K562 (cell line): ENCODE results near the gene HOXC4. TPM values are rescaled to one million over a fixed set of nuclear protein-coding genes. Genes with fewer than 3 reads are reported as not detected.

Experiments
- ATAC-seq: fragments of 200-7000 bp; cut with Tn5 transposase; 3 replicates; pipeline ENCODE4 v1.9.1; 2020; ENCODE audit warnings: moderate library complexity
- BruUV-seq: library from RNA; stranded (reverse); fragments of 400-500 nt; replicated peaks from 2 replicates; lab custom pipeline; 2021; lab: Mats Ljungman, UMichigan
- CTCF ChIA-PET: fragments of 300-600 bp; formaldehyde crosslinking; extraction: SDS; loops from one replicate; lab custom pipeline; 2021; ENCODE audit warnings: low intra/inter-chr PET ratio; lab: Yijun Ruan, JAX
- POLR2A ChIA-PET: fragments of 300-600, 350-650 bp; sonication (Branson Sonifier 250); formaldehyde crosslinking; extraction: SDS; loops from one replicate; lab custom pipeline; 2021; ENCODE audit warnings: antibody characterized with exemption, inconsistent platforms; lab: Yijun Ruan, JAX
- DNase-seq, 4 experiments: peaks; one replicate each; pipeline versions ENCODE4 v3.0.0 to v3.0.0-alpha.2; 2011 to 2018; ENCODE audit warnings: low spot score in 3 of 4, mixed read lengths in 3 of 4; ENCODE audit errors: extremely low read depth in 1 of 4
- FAIRE-seq: peaks from 2 replicates; lab custom pipeline; 2011; peaks lifted over from hg19 to GRCh38; lab: Jason Lieb, UNC
- H2AFZ ChIP-seq: 2 replicates; pipeline ENCODE4 v1.6.0; 2011; ENCODE audit warnings: low read depth, low read length, control low read depth, inconsistent platforms
- H3K27ac ChIP-seq: fragments of 200-600 bp; 3 replicates; pipeline ENCODE4 v1.8.0; 2011; ENCODE audit warnings: low read depth, mild to moderate bottlenecking, control low read depth, inconsistent platforms, low read length, moderate library complexity, mixed read lengths; ENCODE audit errors: extremely low read depth
- H3K27me3 ChIP-seq, 2 experiments: fragments of 300-600 bp in 1 of 2; 2 replicates in 1 of 2; 3 replicates in 1 of 2; pipeline versions ENCODE4 v1.6.0 to v1.8.0; 2011; ENCODE audit warnings: inconsistent platforms in 2 of 2, low read length in 2 of 2, mild to moderate bottlenecking in 1 of 2, mixed read lengths in 1 of 2, moderate library complexity in 1 of 2; ENCODE audit not compliant: control insufficient read depth in 2 of 2, insufficient read depth in 2 of 2
- H3K36me3 ChIP-seq: fragments of 300-600 bp; 3 replicates; pipeline ENCODE4 v1.8.0; 2011; ENCODE audit warnings: mild to moderate bottlenecking, low read length, inconsistent platforms; ENCODE audit not compliant: control insufficient read depth, insufficient read depth
- H3K4me1 ChIP-seq, 2 experiments: fragments of 200-600 bp in 1 of 2; replicated peaks in 1 of 2; 2 replicates in 1 of 2; 3 replicates in 1 of 2; pipeline versions ENCODE4 v1.5.1 to v1.8.0; 2011; ENCODE audit warnings: inconsistent platforms in 2 of 2, low read length in 2 of 2, mild to moderate bottlenecking in 1 of 2, mixed read lengths in 1 of 2, moderate library complexity in 1 of 2; ENCODE audit not compliant: control insufficient read depth in 2 of 2, insufficient read depth in 2 of 2
- H3K4me2 ChIP-seq: 2 replicates; pipeline ENCODE4 v1.6.1; 2011; ENCODE audit warnings: low read length, control low read depth, inconsistent platforms, mixed read lengths; ENCODE audit not compliant: insufficient read depth
- H3K4me3 ChIP-seq: fragments of 200-600 bp; sonication (generic), shearing (Covaris generic); 2 replicates; pipeline ENCODE4 v1.5.1; 2016; ENCODE audit warnings: control low read depth, inconsistent platforms
- H3K79me2 ChIP-seq: fragments of 200-600 bp; 3 replicates; pipeline ENCODE4 v1.8.0; 2011; ENCODE audit warnings: low read length, inconsistent platforms; ENCODE audit not compliant: control insufficient read depth, insufficient read depth
- H3K9ac ChIP-seq, 2 experiments: 2 replicates each; pipeline versions ENCODE4 v1.6.0 to v1.6.1; 2011; ENCODE audit warnings: low read depth in 2 of 2, low read length in 2 of 2, control low read depth in 1 of 2, inconsistent platforms in 1 of 2, mild to moderate bottlenecking in 1 of 2, mixed read lengths in 1 of 2; ENCODE audit not compliant: insufficient read depth in 1 of 2
- H3K9me1 ChIP-seq: one replicate; pipeline ENCODE4 v1.6.0; 2011; ENCODE audit warnings: inconsistent platforms, mild to moderate bottlenecking, low read length, moderate library complexity; ENCODE audit not compliant: control insufficient read depth, insufficient read depth
- H3K9me3 ChIP-seq: replicated peaks from 2 replicates; pipeline ENCODE4 v1.5.1; 2011; ENCODE audit warnings: low read depth, low read length, inconsistent platforms; ENCODE audit not compliant: control insufficient read depth, insufficient read depth
- H4K20me1 ChIP-seq: replicated peaks from 2 replicates; pipeline ENCODE4 v1.6.1; 2011; ENCODE audit warnings: low read length, inconsistent platforms, mixed read lengths; ENCODE audit not compliant: control insufficient read depth, insufficient read depth
- CHD2 ChIP-seq: IDR thresholded peaks from 2 replicates; pipeline ENCODE4 v1.6.1; 2011; ENCODE audit warnings: low read depth, low read length
- IFI16 ChIP-seq: fragments of 250-450 bp; sonication (Bioruptor Pico); IDR thresholded peaks from 2 replicates; pipeline ENCODE4 v2.1.2; 2022; ENCODE audit warnings: mild to moderate bottlenecking, inconsistent platforms
- ILK ChIP-seq: fragments of 450-650 bp; IDR thresholded peaks from 2 replicates; pipeline ENCODE4 v1.6.1; 2016; ENCODE audit warnings: missing genetic modification characterization, low read depth, mild to moderate bottlenecking, missing compliant biosample characterization, moderate library complexity, borderline replicate concordance
- KDM2B ChIP-seq: fragments of 250-450 bp; sonication (Bioruptor Pico); IDR thresholded peaks from 2 replicates; pipeline ENCODE4 v1.8.0; 2021; ENCODE audit warnings: mild to moderate bottlenecking, moderate library complexity
- NFATC3 ChIP-seq: fragments of 450-650 bp; IDR thresholded peaks from 2 replicates; pipeline ENCODE4 v1.6.1; 2017; ENCODE audit warnings: mild to moderate bottlenecking
- NR2C1 ChIP-seq, 2 experiments: fragments of 450-650 bp; IDR thresholded peaks; 2 replicates each; pipeline ENCODE4 v1.6.1; 2017; ENCODE audit warnings: mild to moderate bottlenecking in 2 of 2, antibody characterized with exemption in 1 of 2, inconsistent platforms in 1 of 2, missing compliant biosample characterization in 1 of 2, missing genetic modification characterization in 1 of 2
- NUFIP1 ChIP-seq: fragments of 450-650 bp; IDR thresholded peaks from 2 replicates; pipeline ENCODE4 v1.6.1; 2018; ENCODE audit not compliant: partially characterized antibody
- RBM17 ChIP-seq: fragments of 200-400 bp; formaldehyde crosslinking; IDR thresholded peaks from 2 replicates; pipeline ENCODE4 v1.6.1; 2017; ENCODE audit warnings: low read depth, mild to moderate bottlenecking, low read length, borderline replicate concordance
- TEAD2 ChIP-seq: fragments of 450-650 bp; IDR thresholded peaks from 2 replicates; pipeline ENCODE4 v1.6.1; 2016; ENCODE audit warnings: missing genetic modification characterization, control low read depth, missing compliant biosample characterization
- ZNF217 ChIP-seq: sonication (generic); formaldehyde crosslinking; IDR thresholded peaks from 2 replicates; pipeline ENCODE4 v1.8.0; 2022; ENCODE audit warnings: mild to moderate bottlenecking, missing genetic modification reagents
- ZNF24 ChIP-seq: fragments of 450-650 bp; IDR thresholded peaks from 2 replicates; pipeline ENCODE4 v1.6.1; 2016
- ZNF253 ChIP-seq: fragments of 250-450 bp; sonication (Bioruptor Pico); conservative IDR thresholded peaks from 2 replicates; pipeline ENCODE4 v1.6.1; 2021; ENCODE audit warnings: mild to moderate bottlenecking
- ZNF785 ChIP-seq: fragments of 250-450 bp; sonication (Bioruptor Pico); IDR thresholded peaks from 2 replicates; pipeline ENCODE4 v1.4.0; 2020; ENCODE audit warnings: mild to moderate bottlenecking
- WGBS: fragments of 100-300 bp; shearing (Covaris generic); methylation state at CpG from one replicate; pipeline ENCODE4 v1.1.6; 2016; ENCODE audit warnings: low coverage, mixed read lengths; ENCODE audit not compliant: insufficient coverage; ENCODE audit errors: missing lambda C conversion rate; 5-methylcytosine and 5-hydroxymethylcytosine counted together
- in situ Hi-C: fragments of 300-500 bp; cut with MboI; formaldehyde crosslinking; loops from 4 replicates; pipeline ENCODE4 v1.15.0; 2018; ENCODE audit warnings: inconsistent platforms, mixed read lengths
- intact Hi-C: fragments of 100-400 bp; cut with micrococcal nuclease; formaldehyde crosslinking; loops from 2 replicates; pipeline ENCODE4 v1.14.2; 2022
- polyA plus RNA-seq, 8 experiments: library from polyadenylated mRNA; depleted of rRNA in 4 of 8; stranded (reverse) in 5 of 8; unstranded in 3 of 8; fragments of >200 nt; fragmentation: Nextera tagmentation in 2 of 8; fragmentation: Illumina TruSeq in 1 of 8; extraction: Ambion mirVana in 2 of 8; extraction: Trizol in 1 of 8; gene quantifications; 2 replicates each; pipeline versions ENCODE4 v1.2.1 to v1.2.3, GENCODE V29; 2011 to 2014; ENCODE audit warnings: inconsistent platforms in 1 of 8, missing spikeins in 1 of 8
- total RNA-seq, 7 experiments: library from RNA; depleted of rRNA in 6 of 7; stranded (reverse); fragments of >200 nt in 6 of 7; fragmentation: Illumina TruSeq in 2 of 7; extraction: Trizol in 2 of 7; gene quantifications; 2 replicates each; pipeline versions ENCODE4 v1.2.1 to v1.2.3, GENCODE V29; 2011 to 2021; ENCODE audit warnings: low replicate concordance in 1 of 7
- TF ChIP-seq, protein P1 (sequence below): fragments of 200-800 bp; sonication (Bioruptor generic); IDR thresholded peaks from 2 replicates; pipeline ENCODE4 v1.6.1; 2016; ENCODE audit warnings: missing genetic modification characterization, missing compliant biosample characterization
- TF ChIP-seq, protein P2 (sequence below): fragments of 250-450 bp; sonication (Bioruptor Pico); IDR thresholded peaks from 2 replicates; pipeline ENCODE4 v1.6.1; 2021; ENCODE audit warnings: mild to moderate bottlenecking

The HOXC4 gene
- total and polyA plus RNA-seq, 9 of the 15 experiments (the other 6 are each of a cell fraction or from before 2014, with no cell fraction given) = 0.06 to 1.5 (median 0.44) TPM; not detected in 1

DNA sequence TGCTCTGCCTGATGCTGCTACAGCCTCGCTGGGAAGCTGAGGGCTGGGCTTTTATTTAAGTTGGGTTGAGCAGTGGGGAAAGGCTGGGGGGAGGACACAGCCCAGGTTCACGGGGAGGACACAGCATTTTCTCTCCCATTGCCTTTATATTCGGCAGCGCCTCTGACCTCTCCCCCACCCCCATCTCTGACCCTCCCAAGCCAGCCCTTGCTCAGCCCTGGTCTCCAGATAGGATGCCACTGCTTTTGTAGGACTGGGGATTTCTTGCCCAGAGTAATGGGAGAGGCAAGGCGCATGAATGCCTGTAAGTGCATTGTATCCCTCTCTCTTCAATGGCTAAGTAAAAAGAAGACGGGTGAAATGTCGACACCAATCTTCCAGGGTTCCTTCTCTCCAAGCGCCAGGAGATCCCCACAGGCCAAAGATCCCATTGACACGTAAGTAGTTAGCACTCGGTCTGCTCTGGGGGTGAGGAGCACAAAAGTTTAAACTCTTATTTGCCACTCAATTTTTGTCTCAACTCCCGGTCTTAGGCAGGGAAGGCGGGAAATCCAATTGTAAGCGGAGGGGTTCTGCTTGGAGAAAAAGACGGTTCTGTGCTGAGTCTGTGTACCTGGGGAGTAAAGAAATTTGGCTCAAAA is 4.6 kb downstream of the HOXC4 start:
- 11% methylated on average over 14 of the region's 14 CpGs for WGBS
- H3K9ac ChIP-seq = peak overlapping the region in 1 of 2 experiments; percentile 43; a peak in 1 of 4 replicates
- no peaks in the 10 kb centered on the region for H3K36me3 ChIP-seq
- in situ Hi-C loops = no loop called here
- no peaks in the 10 kb centered on the region for H3K79me2 ChIP-seq
- POLR2A ChIA-PET = no interaction called here
- DNase-seq (no peak), FAIRE-seq (no peak), ATAC-seq (peak; percentile 25)
- H4K20me1 ChIP-seq = no peaks in the 10 kb centered on the region
- intact Hi-C loops = no loop called here
- peaks cover 0 to 8% of the 10 kb centered on the region in 2 experiments; a peak in 2 of 5 replicates for H3K4me1 ChIP-seq
- H3K9me1 ChIP-seq = no peaks in the 10 kb centered on the region
- H3K4me3 ChIP-seq = no peak overlapping the region
- no peak overlapping the region for H2AFZ ChIP-seq
- BruUV-seq = no TSS peak
- no peak for TF ChIP-seq KDM2B (CRISPR knock-in tag)
- TF ChIP-seq ZNF785 = no peak
- TF ChIP-seq NFATC3 = no peak
- TF ChIP-seq, protein P1, sequence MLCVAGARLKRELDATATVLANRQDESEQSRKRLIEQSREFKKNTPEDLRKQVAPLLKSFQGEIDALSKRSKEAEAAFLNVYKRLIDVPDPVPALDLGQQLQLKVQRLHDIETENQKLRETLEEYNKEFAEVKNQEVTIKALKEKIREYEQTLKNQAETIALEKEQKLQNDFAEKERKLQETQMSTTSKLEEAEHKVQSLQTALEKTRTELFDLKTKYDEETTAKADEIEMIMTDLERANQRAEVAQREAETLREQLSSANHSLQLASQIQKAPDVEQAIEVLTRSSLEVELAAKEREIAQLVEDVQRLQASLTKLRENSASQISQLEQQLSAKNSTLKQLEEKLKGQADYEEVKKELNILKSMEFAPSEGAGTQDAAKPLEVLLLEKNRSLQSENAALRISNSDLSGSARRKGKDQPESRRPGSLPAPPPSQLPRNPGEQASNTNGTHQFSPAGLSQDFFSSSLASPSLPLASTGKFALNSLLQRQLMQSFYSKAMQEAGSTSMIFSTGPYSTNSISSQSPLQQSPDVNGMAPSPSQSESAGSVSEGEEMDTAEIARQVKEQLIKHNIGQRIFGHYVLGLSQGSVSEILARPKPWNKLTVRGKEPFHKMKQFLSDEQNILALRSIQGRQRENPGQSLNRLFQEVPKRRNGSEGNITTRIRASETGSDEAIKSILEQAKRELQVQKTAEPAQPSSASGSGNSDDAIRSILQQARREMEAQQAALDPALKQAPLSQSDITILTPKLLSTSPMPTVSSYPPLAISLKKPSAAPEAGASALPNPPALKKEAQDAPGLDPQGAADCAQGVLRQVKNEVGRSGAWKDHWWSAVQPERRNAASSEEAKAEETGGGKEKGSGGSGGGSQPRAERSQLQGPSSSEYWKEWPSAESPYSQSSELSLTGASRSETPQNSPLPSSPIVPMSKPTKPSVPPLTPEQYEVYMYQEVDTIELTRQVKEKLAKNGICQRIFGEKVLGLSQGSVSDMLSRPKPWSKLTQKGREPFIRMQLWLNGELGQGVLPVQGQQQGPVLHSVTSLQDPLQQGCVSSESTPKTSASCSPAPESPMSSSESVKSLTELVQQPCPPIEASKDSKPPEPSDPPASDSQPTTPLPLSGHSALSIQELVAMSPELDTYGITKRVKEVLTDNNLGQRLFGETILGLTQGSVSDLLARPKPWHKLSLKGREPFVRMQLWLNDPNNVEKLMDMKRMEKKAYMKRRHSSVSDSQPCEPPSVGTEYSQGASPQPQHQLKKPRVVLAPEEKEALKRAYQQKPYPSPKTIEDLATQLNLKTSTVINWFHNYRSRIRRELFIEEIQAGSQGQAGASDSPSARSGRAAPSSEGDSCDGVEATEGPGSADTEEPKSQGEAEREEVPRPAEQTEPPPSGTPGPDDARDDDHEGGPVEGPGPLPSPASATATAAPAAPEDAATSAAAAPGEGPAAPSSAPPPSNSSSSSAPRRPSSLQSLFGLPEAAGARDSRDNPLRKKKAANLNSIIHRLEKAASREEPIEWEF = no peak
- TF ChIP-seq RBM17 = no peak
- no peak for TF ChIP-seq ZNF24
- no peak for TF ChIP-seq ZNF253 (CRISPR knock-in tag)
- no peak for TF ChIP-seq IFI16
- TF ChIP-seq, protein P2, sequence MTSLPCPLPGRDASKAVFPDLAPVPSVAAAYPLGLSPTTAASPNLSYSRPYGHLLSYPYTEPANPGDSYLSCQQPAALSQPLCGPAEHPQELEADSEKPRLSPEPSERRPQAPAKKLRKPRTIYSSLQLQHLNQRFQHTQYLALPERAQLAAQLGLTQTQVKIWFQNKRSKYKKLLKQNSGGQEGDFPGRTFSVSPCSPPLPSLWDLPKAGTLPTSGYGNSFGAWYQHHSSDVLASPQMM = no peak
- TF ChIP-seq TEAD2 (tag) = no peak
- no peak for TF ChIP-seq CHD2
- TF ChIP-seq NUFIP1 = no peak
- TF ChIP-seq ILK (tag) = no peak
- no peak for TF ChIP-seq ZNF217 (CRISPR knock-in tag)
- no peak for TF ChIP-seq NR2C1 (IDR thresholded peaks at IDR 0.05)
- TF ChIP-seq NR2C1 (tag; IDR thresholded peaks at IDR 0.05) = no peak
- no peak overlapping the region for H3K4me2 ChIP-seq
- H3K9me3 ChIP-seq = no peaks in the 10 kb centered on the region
- H3K27ac ChIP-seq = no peak overlapping the region
- CTCF ChIA-PET = no interaction called here
- peaks cover 37 to 40% of the 10 kb centered on the region in 2 experiments for H3K27me3 ChIP-seq
